Smooth muscle cell (in vitro differentiated cells): ENCODE results near the gene DLG4. TPM values are rescaled to one million over a fixed set of nuclear protein-coding genes. Genes with fewer than 3 reads are reported as not detected.

Experiments
- DNase-seq: peaks from one replicate; lab custom pipeline; 2025; ENCODE audit not compliant: unreplicated experiment; lab: John Stamatoyannopoulos, UW
- H2AFZ ChIP-seq: fragments of 200-600 bp; sonication (generic); 2 replicates; pipeline ENCODE4 v1.6.0; 2016; ENCODE audit warnings: antibody characterized with exemption, low read depth, mild to moderate bottlenecking
- H3F3A ChIP-seq: fragments of 200-600 bp; sonication (generic); 2 replicates; pipeline ENCODE4 v1.6.0; 2017; ENCODE audit warnings: antibody characterized with exemption, low read depth
- H3K27ac ChIP-seq: fragments of 200-600 bp; sonication (generic); 2 replicates; pipeline ENCODE4 v1.5.1; 2016; ENCODE audit warnings: low read depth, mild to moderate bottlenecking
- H3K27me3 ChIP-seq: fragments of 200-600 bp; sonication (generic); 2 replicates; pipeline ENCODE4 v1.6.1; 2016; ENCODE audit warnings: low read depth, mild to moderate bottlenecking
- H3K36me3 ChIP-seq: fragments of 200-600 bp; sonication (generic); 2 replicates; pipeline ENCODE4 v1.5.1; 2016; ENCODE audit warnings: low read depth
- H3K4me1 ChIP-seq: fragments of 200-600 bp; sonication (generic); 2 replicates; pipeline ENCODE4 v1.5.1; 2016; ENCODE audit warnings: low read depth
- H3K4me2 ChIP-seq: fragments of 200-600 bp; sonication (generic); 2 replicates; pipeline ENCODE4 v1.6.0; 2016; ENCODE audit warnings: mild to moderate bottlenecking
- H3K4me3 ChIP-seq: fragments of 200-600 bp; sonication (generic); 2 replicates; pipeline ENCODE4 v1.5.1; 2016; ENCODE audit warnings: mild to moderate bottlenecking
- H3K79me2 ChIP-seq: fragments of 200-600 bp; sonication (generic); 2 replicates; pipeline ENCODE4 v1.6.0; 2016; ENCODE audit warnings: low read depth, mild to moderate bottlenecking
- H3K9ac ChIP-seq: fragments of 200-600 bp; sonication (generic); 2 replicates; pipeline ENCODE4 v1.6.0; 2016; ENCODE audit warnings: low read depth
- H3K9me3 ChIP-seq: fragments of 200-600 bp; sonication (generic); replicated peaks from 2 replicates; pipeline ENCODE4 v1.5.1; 2016; ENCODE audit warnings: low read depth
- H4K20me1 ChIP-seq: fragments of 200-600 bp; sonication (generic); 2 replicates; pipeline ENCODE4 v1.6.0; 2016; ENCODE audit warnings: low read depth
- WGBS: methylation state at CpG from one replicate; pipeline ENCODE4 v1.1.7; 2016; ENCODE audit warnings: low lambda C conversion rate; 5-methylcytosine and 5-hydroxymethylcytosine counted together
- polyA plus RNA-seq: library from polyadenylated mRNA; unstranded; fragments of >200 nt; fragmentation: Nextera tagmentation; extraction: Ambion mirVana; gene quantifications from 2 replicates; pipeline ENCODE4 v1.2.1, GENCODE V29; 2016
- total RNA-seq: library from RNA; depleted of rRNA; stranded (reverse); fragments of >200 nt; gene quantifications from 2 replicates; pipeline ENCODE4 v1.2.3, GENCODE V29; 2014
- TF ChIP-seq, protein P1 (sequence below): fragments of 200-600 bp; sonication (generic); IDR thresholded peaks from 2 replicates; pipeline ENCODE4 v1.5.1; 2017; ENCODE audit warnings: borderline replicate concordance, mild to moderate bottlenecking, antibody characterized with exemption; ENCODE audit not compliant: insufficient read depth, poor library complexity, severe bottlenecking

The DLG4 gene
- total and polyA plus RNA-seq, 2 experiments from 2014 or later: 2.3 to 9.4 TPM

GRCh38 chr17:7262935-7263800 is 43.5 kb upstream of the DLG4 start:
- H3K4me1 ChIP-seq: peaks cover 5% of the 10 kb centered on the region
- H3K4me3 ChIP-seq: peak overlapping the region; percentile 59
- H2AFZ ChIP-seq: no peak overlapping the region
- H3K9me3 ChIP-seq: no peaks in the 10 kb centered on the region
- H3K27me3 ChIP-seq: peaks cover 31% of the 10 kb centered on the region
- H4K20me1 ChIP-seq: no peaks in the 10 kb centered on the region
- no peak overlapping the region for H3K9ac ChIP-seq
- no peaks in the 10 kb centered on the region for H3K36me3 ChIP-seq
- H3F3A ChIP-seq: peaks cover 15% of the 10 kb centered on the region
- H3K27ac ChIP-seq: peak overlapping the region; percentile 24
- no peak for DNase-seq
- 13% methylated on average over 26 of the region's 26 CpGs for WGBS
- TF ChIP-seq, protein P1, sequence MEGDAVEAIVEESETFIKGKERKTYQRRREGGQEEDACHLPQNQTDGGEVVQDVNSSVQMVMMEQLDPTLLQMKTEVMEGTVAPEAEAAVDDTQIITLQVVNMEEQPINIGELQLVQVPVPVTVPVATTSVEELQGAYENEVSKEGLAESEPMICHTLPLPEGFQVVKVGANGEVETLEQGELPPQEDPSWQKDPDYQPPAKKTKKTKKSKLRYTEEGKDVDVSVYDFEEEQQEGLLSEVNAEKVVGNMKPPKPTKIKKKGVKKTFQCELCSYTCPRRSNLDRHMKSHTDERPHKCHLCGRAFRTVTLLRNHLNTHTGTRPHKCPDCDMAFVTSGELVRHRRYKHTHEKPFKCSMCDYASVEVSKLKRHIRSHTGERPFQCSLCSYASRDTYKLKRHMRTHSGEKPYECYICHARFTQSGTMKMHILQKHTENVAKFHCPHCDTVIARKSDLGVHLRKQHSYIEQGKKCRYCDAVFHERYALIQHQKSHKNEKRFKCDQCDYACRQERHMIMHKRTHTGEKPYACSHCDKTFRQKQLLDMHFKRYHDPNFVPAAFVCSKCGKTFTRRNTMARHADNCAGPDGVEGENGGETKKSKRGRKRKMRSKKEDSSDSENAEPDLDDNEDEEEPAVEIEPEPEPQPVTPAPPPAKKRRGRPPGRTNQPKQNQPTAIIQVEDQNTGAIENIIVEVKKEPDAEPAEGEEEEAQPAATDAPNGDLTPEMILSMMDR: no peak
- peak overlapping the region; percentile 87 for H3K4me2 ChIP-seq
- no peaks in the 10 kb centered on the region for H3K79me2 ChIP-seq

- no peak for DNase-seq
- Histone ChIP-seq H3K36me3 (no peaks in the 10 kb centered on the region), H3K4me1 (peaks cover 5% of the 10 kb centered on the region), H2AFZ (no peak within 1 kb of the TSS), H3F3A (peaks cover 15% of the 10 kb centered on the region), H3K9ac (peak within 1 kb of the TSS; percentile 54), H3K27me3 (peaks cover 31% of the 10 kb centered on the region), H3K4me2 (peak within 1 kb of the TSS; percentile 87), H4K20me1 (no peaks in the 10 kb centered on the region), H3K27ac (peak within 1 kb of the TSS; percentile 63), H3K9me3 (no peaks in the 10 kb centered on the region), H3K79me2 (no peaks in the 10 kb centered on the region), H3K4me3 (peak within 1 kb of the TSS; percentile 59)
- TF ChIP-seq, protein P1: no peak
- WGBS: 6% methylated on average over 42 of the region's 64 CpGs
These were observed 42.7 kb upstream of the DLG4 start, which contains the start of gene CLDN7 for GRCh38 chr17:7262192-7262934. Gene CLDN7 (minus strand): TSS chr17:7262478. CDS start chr17:7262043, 435 bp downstream.

DNA sequence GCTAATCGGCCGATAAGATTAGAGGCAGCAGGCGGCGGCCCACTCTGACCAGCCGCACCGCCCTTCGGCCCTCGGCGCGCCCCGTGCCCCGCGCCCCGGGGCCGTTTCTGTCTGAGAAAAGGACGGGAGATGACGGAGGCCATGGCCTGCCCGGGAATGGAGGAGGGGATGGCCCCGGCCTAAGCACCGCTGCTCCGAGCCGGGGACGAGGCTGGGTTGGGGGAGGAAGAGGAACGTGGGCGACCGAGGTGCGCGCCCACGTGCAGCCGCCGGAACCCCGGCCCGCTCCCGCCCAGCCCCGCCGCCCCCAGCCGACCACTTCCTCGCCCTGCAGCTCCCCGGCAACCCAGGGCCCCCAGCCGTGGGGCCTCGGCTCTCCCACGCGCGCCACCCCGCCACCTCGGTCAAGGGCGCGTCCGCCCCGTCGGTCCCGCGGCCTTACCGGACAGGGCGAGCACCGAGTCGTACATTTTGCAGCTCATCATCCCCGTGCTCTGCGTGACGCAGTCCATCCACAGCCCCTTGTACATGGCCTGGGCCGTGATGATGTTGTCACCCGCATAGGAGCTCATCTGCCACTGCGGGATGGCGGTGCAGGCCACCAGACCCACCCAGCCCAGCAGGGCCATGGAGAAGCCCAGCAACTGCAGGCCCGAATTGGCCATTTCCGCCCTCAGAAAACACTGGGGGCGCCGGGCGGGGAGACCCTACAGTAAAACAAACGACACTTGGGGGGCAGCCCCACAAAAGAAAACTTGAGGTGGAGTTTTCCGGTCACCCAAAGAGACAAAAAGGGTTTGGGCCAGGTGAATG is 41.9 kb upstream of the DLG4 start:
- H3K9ac ChIP-seq: peak overlapping the region; percentile 54
- H3K27ac ChIP-seq: peak overlapping the region; percentile 63
- peak overlapping the region; percentile 87 for H3K4me2 ChIP-seq

More for the DNA sequence above, 41.9 kb upstream of the DLG4 start:
- Histone ChIP-seq H3K9me3 (no peaks in the 10 kb centered on the region), H2AFZ (no peak overlapping the region), H3K4me1 (peaks cover 5% of the 10 kb centered on the region), H3K79me2 (no peaks in the 10 kb centered on the region), H4K20me1 (no peaks in the 10 kb centered on the region), H3F3A (peaks cover 15% of the 10 kb centered on the region), H3K27me3 (peaks cover 31% of the 10 kb centered on the region), H3K4me3 (peak overlapping the region; percentile 59), H3K36me3 (no peaks in the 10 kb centered on the region)
- DNase-seq: no peak
- TF ChIP-seq, protein P1: no peak
- WGBS: 4% methylated on average over 55 of the region's 71 CpGs
